IMR-90 (cell line): ENCODE data around the gene RMI2. TPM values are rescaled to one million over a fixed set of nuclear protein-coding genes. Genes with fewer than 3 reads are reported as not detected.
A peak's percentile ranks its signal among the peaks of the same experiment; 100 is the strongest.
"Not testable (repeated sequence)": the region's sequence is repeated elsewhere in the genome, so short reads cannot be mapped to it uniquely, and the experiment has no call there.

Experiments
- ATAC-seq: fragments of 200-7000 bp; cut with Tn5 transposase; 2 replicates; pipeline ENCODE4 v1.9.1; 2020; ENCODE audit warnings: low read depth, mild to moderate bottlenecking, moderate library complexity
- BruUV-seq: library from RNA; stranded (reverse); fragments of 400-500 nt; replicated peaks from 2 replicates; lab custom pipeline; 2021; lab: Mats Ljungman, UMichigan
- CTCF ChIA-PET: fragments of 300-600 bp; formaldehyde crosslinking; extraction: SDS; loops from one replicate; lab custom pipeline; 2021; ENCODE audit warnings: antibody characterized with exemption; lab: Yijun Ruan, JAX
- POLR2A ChIA-PET: fragments of 300-600 bp; sonication (Branson Sonifier 250); formaldehyde crosslinking; loops from one replicate; lab custom pipeline; 2022; ENCODE audit warnings: antibody characterized with exemption; ENCODE audit not compliant: unreplicated experiment; lab: Charles Lee
- DNase-seq: peaks from one replicate; pipeline ENCODE4 v3.0.0; 2013
- H2AFZ ChIP-seq: replicated peaks from 2 replicates; pipeline ENCODE3; 2013; ENCODE audit warnings: low read length, mild to moderate bottlenecking; ENCODE audit not compliant: poor library complexity
- H2AK5ac ChIP-seq: 2 replicates; pipeline ENCODE4 v1.6.1; 2013; ENCODE audit warnings: low read depth, low read length, inconsistent platforms
- H2AK9ac ChIP-seq: replicated peaks from 2 replicates; pipeline ENCODE3; 2013; ENCODE audit warnings: mild to moderate bottlenecking, low read depth, low read length, moderate library complexity; ENCODE audit not compliant: poor library complexity
- H2BK120ac ChIP-seq: 2 replicates; pipeline ENCODE4 v1.6.1; 2013; ENCODE audit warnings: low read depth, low read length, inconsistent platforms
- H2BK15ac ChIP-seq: 3 replicates; pipeline ENCODE4 v1.6.1; 2013; ENCODE audit warnings: low read depth, low read length, inconsistent platforms
- H2BK20ac ChIP-seq: 2 replicates; pipeline ENCODE4 v1.6.1; 2013; ENCODE audit warnings: low read depth, mild to moderate bottlenecking, inconsistent platforms, low read length, moderate library complexity
- H2BK5ac ChIP-seq: 2 replicates; pipeline ENCODE4 v1.6.1; 2013; ENCODE audit warnings: mild to moderate bottlenecking, low read depth, low read length, inconsistent platforms; ENCODE audit not compliant: poor library complexity, severe bottlenecking
- H3K14ac ChIP-seq: replicated peaks from 2 replicates; pipeline ENCODE4 v1.6.1; 2013; ENCODE audit warnings: low read depth, low read length, inconsistent platforms
- H3K18ac ChIP-seq: 2 replicates; pipeline ENCODE4 v1.6.1; 2013; ENCODE audit warnings: low read depth, low read length, control low read depth
- H3K23ac ChIP-seq: 2 replicates; pipeline ENCODE4 v1.6.1; 2013; ENCODE audit warnings: low read depth, low read length, inconsistent platforms
- H3K27ac ChIP-seq: 2 replicates; pipeline ENCODE4 v1.5.1; 2013; ENCODE audit warnings: mild to moderate bottlenecking, control low read depth, low read length; ENCODE audit not compliant: insufficient read depth
- H3K27me3 ChIP-seq: 2 replicates; pipeline ENCODE4 v1.6.1; 2013; ENCODE audit warnings: low read length; ENCODE audit not compliant: control insufficient read depth, insufficient read depth
- H3K36me3 ChIP-seq: 2 replicates; pipeline ENCODE4 v1.6.1; 2013; ENCODE audit warnings: low read length, mixed read lengths; ENCODE audit not compliant: control insufficient read depth, insufficient read depth
- H3K4ac ChIP-seq: 2 replicates; pipeline ENCODE4 v1.6.1; 2013; ENCODE audit warnings: low read depth, low read length, inconsistent platforms
- H3K4me1 ChIP-seq: 2 replicates; pipeline ENCODE4 v1.6.1; 2013; ENCODE audit warnings: low read length, mixed read lengths; ENCODE audit not compliant: control insufficient read depth, insufficient read depth
- H3K4me2 ChIP-seq: 2 replicates; pipeline ENCODE4 v1.6.1; 2013; ENCODE audit warnings: low read depth, mild to moderate bottlenecking, control low read depth, low read length, moderate library complexity
- H3K4me3 ChIP-seq: 2 replicates; pipeline ENCODE4 v1.5.1; 2013; ENCODE audit warnings: low read depth, mild to moderate bottlenecking, control low read depth, low read length, moderate library complexity; ENCODE audit not compliant: insufficient read depth
- H3K56ac ChIP-seq: 2 replicates; pipeline ENCODE4 v1.6.1; 2013; ENCODE audit warnings: low read length, inconsistent platforms; ENCODE audit not compliant: insufficient read depth; ENCODE audit errors: extremely low read depth
- H3K79me1 ChIP-seq, 2 experiments: 2 replicates each; pipeline ENCODE4 v1.6.1; 2013; ENCODE audit warnings: low read length in 2 of 2, inconsistent platforms in 1 of 2, low read depth in 1 of 2
- H3K9ac ChIP-seq: 2 replicates; pipeline ENCODE4 v1.6.1; 2013; ENCODE audit warnings: low read depth, low read length, control low read depth
- H3K9me1 ChIP-seq: 2 replicates; pipeline ENCODE4 v1.6.1; 2013; ENCODE audit warnings: low read length, inconsistent platforms; ENCODE audit not compliant: insufficient read depth
- H3K9me3 ChIP-seq: 2 replicates; pipeline ENCODE4 v1.6.1; 2013; ENCODE audit warnings: low read length; ENCODE audit not compliant: control insufficient read depth, insufficient read depth
- H4K20me1 ChIP-seq: 2 replicates; pipeline ENCODE4 v1.6.1; 2013; ENCODE audit warnings: low read length, inconsistent platforms; ENCODE audit not compliant: insufficient read depth
- H4K5ac ChIP-seq: 2 replicates; pipeline ENCODE4 v1.6.1; 2013; ENCODE audit warnings: mild to moderate bottlenecking, low read depth, low read length, control low read depth
- H4K8ac ChIP-seq, 2 experiments: 2 replicates each; pipeline ENCODE4 v1.6.1; 2013; ENCODE audit warnings: low read depth in 2 of 2, low read length in 2 of 2, control low read depth in 1 of 2, inconsistent platforms in 1 of 2
- H4K91ac ChIP-seq: 2 replicates; pipeline ENCODE4 v1.6.1; 2013; ENCODE audit warnings: low read depth, low read length, inconsistent platforms; ENCODE audit not compliant: insufficient read depth
- WGBS, 2 experiments: methylation state at CpG; one replicate each; pipeline versions ENCODE4 v1.1.5 to v1.1.7; 2013; ENCODE audit warnings: missing lambda C conversion rate in 2 of 2; ENCODE audit not compliant: insufficient read length in 1 of 2; ENCODE audit errors: extremely low coverage in 2 of 2; 5-methylcytosine and 5-hydroxymethylcytosine counted together
- dilution Hi-C: fragments of 300-500 bp; cut with HindIII; formaldehyde crosslinking; loops from one replicate; pipeline ENCODE4 v1.14.3; 2018; ENCODE audit warnings: low sequenced_read_pairs; ENCODE audit not compliant: unreplicated experiment
- in situ Hi-C: fragments of 300-500 bp; cut with MboI; formaldehyde crosslinking; loops from 3 replicates; pipeline ENCODE4 v1.14.3; 2019; ENCODE audit warnings: low sequenced_read_pairs, inconsistent platforms, mixed read lengths
- intact Hi-C: fragments of 100-400 bp; cut with micrococcal nuclease; formaldehyde crosslinking; loops from 2 replicates; pipeline ENCODE4 v1.10.0; 2022
- polyA plus RNA-seq, 3 experiments: library from polyadenylated mRNA; depleted of rRNA; stranded (reverse); fragments of >200 nt; gene quantifications; 2 replicates each; pipeline ENCODE4 v1.2.3, GENCODE V29; 2012; ENCODE audit warnings: low replicate concordance in 1 of 3
- total RNA-seq: library from RNA; depleted of rRNA; stranded (reverse); fragments of >200 nt; gene quantifications from 2 replicates; pipeline ENCODE4 v1.2.3, GENCODE V29; 2012

RMI2 gene
- total and polyA plus RNA-seq, 2 of the 4 experiments (the other 2 are of a cell fraction), result 3.2 to 5.6 TPM

DNA sequence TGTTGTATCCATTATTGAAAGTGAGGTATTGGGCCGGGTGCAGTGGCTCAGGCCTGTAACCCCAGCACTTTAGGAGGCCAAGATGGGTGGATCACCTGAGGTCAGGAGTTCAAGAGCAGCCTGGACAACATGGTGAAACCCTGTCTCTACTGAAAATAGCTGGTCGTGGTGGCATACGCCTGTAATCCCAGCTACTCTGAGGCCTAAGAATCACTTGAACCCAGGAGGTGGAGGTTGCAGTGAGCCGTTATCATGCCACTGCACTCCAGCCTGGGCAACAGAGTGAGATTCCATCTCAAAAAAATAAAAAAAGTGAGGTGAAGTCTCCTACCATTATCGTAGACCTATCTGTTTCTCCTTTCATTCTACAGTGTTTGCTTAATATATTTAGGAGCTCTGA lies 33.7 kb downstream of the RMI2 start:
- intact Hi-C loops, CTCF ChIA-PET, H3K56ac ChIP-seq, H3K27ac ChIP-seq, H4K8ac ChIP-seq, ATAC-seq, H3K4ac ChIP-seq, H3K36me3 ChIP-seq, H3K4me2 ChIP-seq, H3K14ac ChIP-seq, H3K27me3 ChIP-seq, H4K20me1 ChIP-seq, H3K79me1 ChIP-seq, H3K9me3 ChIP-seq, H3K9ac ChIP-seq, H2BK20ac ChIP-seq, H3K23ac ChIP-seq, H2AFZ ChIP-seq, H3K4me3 ChIP-seq, H3K4me1 ChIP-seq, H4K5ac ChIP-seq, H2AK9ac ChIP-seq, in situ Hi-C loops, BruUV-seq, dilution Hi-C loops, H2BK15ac ChIP-seq, H4K91ac ChIP-seq, H3K18ac ChIP-seq, H2BK5ac ChIP-seq, DNase-seq, POLR2A ChIA-PET, H2BK120ac ChIP-seq, H3K9me1 ChIP-seq: not testable (repeated sequence)
- 0 out of 2 replicates have a peak overlapping the region, but pooled peaks have one; percentile 30 for H2AK5ac ChIP-seq
- 89% methylated on average over 3 of the region's 5 CpGs; no CpG with 5 or more reads in 1 of the 2 experiments for WGBS, 2 experiments
